ENCODE results near the gene ABHD17A.
"Not testable (repeated sequence)": the region's sequence is repeated elsewhere in the genome, so short reads cannot be mapped to it uniquely, and the experiment has no call there.

The ABHD17A gene

DNA sequence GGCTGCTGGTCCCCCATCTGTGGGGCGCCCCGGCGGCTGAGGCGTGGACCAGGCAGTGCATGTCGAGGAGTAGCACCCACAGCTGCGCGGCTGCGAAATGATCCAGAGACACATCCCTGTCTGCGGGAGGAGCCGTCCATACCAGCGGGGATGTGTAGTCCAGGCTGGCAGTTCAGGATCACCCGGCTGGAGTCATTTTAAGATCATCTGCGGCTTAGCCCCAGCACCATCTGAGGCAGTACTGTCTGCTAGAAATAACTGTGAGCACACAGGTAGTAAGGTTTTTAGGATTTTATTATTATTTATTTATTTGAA lies 23.0 kb upstream of the ABHD17A start:
- DNase-seq, result no peak

DNA sequence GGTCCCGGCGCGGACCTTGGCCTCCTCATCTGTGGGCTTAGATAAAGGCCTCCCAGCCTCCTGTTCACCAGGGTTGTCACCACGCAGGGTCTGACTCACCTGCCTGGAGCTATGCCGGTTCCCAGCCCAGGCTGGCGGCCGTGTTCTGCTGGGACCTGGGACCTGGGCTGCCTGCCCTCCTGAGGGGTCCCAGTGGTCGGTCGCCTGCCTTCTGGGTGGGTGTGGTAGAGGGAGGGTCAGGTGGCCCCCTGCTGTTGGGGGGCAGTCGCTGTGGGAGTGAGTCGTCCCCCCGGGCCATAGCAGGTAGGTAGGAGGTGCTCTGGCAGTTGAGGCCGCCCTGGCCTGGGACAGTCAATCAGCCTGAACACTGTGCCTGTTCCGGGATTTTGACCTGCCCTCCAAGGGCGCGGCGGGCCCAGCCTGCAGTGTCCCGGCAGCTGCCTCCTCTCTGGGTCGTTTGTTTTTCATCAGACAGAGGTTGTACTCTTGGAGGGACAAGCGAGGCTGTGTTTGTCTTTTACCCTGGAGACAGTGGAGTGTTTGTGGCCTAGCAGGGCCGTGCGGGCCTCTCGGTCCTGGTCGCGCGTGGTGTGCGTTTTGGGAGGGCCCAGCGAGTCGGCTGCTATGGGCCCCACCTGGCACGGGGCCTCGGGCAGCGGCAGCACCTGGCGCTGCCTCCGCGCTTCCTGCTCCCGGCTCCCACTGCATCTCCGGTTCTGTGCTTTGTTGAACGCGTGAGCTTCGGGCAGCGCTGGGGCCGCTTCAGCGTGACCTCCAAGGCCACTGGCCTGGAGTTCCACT lies 22.5 kb upstream of the ABHD17A start:
- DNase-seq, result peak; percentile 40 to 57

DNA sequence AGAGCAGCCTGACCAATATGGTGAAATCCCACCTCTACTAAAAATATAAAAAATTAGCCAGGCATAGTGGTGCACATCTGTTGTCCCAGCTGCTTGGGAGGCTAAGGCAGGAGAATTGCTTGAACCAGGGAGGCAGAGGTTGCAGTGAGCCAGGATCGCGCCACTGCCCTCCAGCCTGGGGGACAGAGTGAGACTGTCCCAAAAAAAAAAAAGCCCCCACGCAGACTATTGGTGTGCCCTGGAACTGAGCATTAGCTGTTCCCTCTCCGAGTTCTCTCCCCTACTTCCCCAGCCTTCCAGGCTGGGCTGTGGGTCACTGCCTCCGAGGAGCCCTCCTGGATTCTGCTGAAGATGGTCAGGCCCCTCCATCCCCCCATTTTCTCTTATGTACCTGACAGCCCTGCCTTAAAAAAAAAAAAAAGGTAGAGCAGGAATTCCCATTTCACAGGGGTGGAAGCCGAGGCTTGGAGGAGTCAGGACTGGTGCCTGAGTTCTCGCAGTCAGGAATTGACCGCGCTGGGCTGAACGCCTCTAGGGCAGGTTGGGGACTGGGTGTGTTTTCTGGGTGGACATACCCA lies 21.8 kb upstream of the ABHD17A start:
- DNase-seq, result no peak

DNA sequence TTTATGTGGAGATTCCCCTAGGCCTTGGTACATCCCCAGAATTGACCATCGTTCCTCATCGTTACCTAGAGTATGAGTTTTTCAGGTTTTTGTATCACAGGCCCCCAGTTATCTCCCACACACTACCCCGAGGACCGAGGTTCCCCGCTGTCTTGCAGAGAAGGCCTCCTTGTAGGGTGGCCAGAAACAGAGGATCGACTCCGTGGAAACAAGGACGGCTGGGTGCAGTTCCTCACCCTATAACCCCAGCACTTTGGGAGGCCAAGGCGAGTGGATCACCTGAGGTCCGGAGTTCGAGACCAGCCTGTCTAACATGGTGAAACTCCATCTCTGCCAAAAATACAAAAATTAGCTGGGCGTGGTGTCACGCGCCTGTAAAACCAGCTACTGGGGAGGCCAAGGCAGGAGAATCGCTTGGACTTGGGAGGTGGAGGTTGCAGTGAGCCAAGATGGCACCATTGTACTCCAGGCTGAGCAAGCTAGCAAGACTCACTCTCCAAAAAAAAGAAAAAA lies 20.6 kb upstream of the ABHD17A start:
- DNase-seq, result no peak

DNA sequence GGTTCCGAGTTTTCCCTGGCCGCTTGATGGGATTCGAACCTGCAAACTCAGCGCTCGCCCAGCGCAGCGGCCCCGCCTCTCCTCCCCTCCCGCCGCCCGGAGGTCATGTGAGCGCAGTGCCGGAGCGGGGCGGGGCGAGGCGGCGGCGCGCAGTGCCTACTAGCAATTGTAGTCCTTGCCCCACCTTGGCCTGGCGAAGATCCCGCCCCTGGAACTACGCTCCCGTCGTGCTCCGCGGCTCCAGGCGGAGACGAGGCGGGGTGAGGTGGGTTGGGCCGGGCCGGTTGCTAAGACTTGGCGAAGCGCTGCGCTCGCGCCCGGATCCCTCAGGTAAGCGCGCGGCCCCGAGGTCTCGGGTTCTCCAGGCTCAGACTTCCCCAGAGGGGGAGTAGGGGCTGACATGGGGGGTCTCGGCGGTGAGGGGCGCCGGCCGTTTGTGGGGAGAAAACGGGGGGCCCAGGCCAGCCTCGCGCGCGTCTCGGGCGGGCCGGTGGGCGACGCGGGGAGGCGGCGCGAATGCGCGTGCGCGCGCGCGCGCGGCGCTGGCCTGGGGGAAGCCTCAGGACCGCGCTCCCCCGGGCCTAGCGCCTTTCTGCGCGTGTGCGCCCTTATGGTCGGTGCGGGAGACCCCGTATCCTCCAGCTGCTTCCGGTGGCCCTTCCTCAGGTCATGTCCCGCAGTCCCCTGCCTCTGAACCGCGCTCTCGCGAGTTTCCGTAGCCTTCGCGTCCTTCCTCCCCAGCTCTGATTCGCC lies 20.0 kb upstream of the ABHD17A start, which contains the start of the genes ADAT3 and SCAMP4:
Gene ADAT3, plus strand, starts transcription at position 290 of the 753 bp plus-strand sequence. CDS start 6,649 bp downstream, outside the sequence.
Gene SCAMP4, plus strand, starts transcription at position 290 of the 753 bp plus-strand sequence. CDS start 9,621 bp downstream, outside the sequence.
- peak; percentile 93 to 98 for DNase-seq

DNA sequence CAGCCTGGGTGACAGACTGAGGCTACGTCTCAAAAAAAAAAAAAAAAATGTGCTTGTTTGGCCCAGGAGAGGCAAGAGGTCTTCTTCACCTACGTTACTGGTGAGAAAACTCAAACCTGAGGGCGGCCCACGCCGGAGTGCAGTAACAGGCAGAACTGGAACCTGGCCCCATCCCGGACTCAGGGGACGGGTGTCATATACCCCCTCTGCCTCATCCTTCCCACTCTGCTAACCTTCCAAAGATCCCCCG lies 19.5 kb upstream of the ABHD17A start:
- no peak for DNase-seq

DNA sequence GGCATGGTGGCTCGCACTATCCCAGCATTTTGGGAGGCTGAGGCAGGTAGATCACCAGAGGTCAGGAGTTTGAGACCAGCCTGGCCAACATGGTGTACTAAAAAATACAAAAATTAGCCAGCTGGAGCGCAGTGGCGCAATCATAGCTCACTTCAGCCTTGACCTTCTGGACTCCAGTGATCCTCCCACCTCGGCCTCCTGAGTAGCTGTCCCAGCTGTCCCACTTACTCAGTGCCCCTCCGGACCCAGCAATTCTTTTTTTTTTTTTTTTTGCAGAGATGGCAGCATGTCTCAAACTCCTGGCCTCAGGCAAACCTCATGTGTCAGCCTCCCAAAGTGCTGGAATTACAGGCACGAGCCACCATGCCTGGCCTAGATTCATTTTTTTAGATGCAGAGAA lies 17.6 kb upstream of the ABHD17A start:
- no peak for DNase-seq

DNA sequence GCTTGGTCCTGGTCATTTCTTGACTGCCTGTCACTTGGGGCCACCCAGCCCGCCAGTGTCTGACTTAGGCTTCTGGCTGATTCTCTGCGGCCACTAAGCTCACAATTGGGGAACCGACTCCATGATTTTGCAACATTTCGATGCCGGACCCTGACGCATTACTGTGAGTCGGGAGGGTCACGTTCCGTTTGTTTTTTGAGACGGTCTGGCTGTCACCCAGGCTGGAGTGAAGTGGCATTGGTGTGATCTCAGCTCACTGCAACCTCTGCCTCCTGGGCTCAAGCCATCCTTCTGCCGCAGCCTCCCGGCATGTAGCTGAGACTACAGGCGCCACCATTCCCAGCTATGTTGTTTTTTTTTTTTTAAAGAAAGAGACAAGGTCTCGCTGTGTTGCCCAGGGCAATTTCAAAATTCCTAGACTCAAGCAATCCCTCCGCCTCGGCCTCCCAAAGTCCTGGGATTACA lies 16.7 kb upstream of the ABHD17A start:
- DNase-seq, result no peak

DNA sequence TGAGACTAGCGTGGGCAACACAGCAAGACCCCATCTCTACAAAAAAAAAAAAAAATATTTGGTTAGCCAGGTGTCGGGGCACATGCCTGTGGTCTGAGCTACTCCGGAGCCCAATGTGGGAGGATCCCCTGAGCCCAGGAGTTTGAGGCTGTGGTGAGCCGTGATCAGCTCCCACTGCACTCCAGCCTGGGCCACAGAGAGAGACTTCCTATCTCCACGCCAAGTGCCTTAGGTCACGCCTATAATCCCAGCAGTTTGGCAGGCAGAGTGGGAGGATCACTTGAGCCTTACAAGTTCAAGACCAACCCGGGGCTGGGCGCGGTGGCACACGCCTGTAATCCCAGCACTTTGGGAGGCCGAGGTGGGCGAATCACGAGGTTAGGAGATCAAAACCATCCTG lies 11.2 kb upstream of the ABHD17A start:
- DNase-seq, result no peak

DNA sequence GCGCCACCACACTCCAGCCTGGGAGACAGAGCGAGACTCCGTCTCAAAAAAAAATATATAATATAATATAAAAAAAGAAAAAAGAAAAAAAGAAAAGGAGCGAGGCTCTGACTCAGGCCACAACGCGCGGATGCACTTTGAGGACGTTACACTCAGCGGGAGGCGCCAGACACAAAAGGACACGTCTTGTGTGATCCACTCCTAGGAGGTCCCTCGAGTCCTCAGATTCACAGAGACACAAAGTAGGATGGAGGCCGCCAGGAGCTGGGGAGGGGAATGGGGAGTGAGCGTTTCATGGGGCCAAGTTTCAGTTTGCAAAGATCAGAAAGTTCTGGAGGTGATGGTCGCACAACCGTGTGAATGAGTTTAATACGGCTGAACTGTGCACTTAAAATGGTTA lies 8.5 kb upstream of the ABHD17A start:
- no peak for DNase-seq

DNA sequence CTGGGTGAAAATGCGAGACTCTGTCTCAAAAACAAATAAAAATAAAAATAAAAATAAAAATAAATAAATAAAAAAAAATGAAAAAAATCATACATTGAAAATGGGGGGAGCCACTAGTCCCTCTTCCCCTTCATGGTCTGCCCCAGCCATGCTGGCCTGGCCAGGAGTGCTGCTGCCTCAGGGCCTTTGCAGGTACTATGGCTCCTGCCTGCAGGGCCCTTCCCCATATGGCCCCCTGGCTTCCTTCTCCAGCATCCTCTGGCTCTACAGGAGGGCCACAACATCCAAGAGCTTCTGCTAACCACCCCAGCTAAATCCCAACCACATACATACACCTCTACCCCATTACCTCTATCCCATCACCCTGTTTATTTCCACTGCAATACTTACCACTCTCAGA lies 4.6 kb upstream of the ABHD17A start:
- no peak for DNase-seq

DNA sequence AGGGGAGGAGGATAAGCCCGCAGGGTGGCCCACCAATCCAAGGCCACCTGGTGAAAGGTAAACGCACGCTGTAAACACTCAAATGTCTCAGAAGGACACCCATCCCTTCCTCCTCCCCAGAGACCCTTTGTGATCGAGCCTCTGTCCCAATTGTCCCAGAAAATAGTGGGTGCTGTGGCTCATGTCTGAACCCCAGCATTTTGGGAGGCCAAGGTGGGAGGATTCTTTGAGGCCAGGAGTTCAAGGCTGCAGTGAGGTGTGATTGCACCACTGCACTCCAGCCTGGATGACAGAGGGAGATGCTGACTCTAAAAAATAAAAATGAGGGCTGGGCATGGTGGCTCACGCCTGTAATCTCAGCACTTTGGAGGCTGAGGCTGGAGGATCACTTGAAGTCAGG lies 3.1 kb upstream of the ABHD17A start:
- no peak for DNase-seq

DNA sequence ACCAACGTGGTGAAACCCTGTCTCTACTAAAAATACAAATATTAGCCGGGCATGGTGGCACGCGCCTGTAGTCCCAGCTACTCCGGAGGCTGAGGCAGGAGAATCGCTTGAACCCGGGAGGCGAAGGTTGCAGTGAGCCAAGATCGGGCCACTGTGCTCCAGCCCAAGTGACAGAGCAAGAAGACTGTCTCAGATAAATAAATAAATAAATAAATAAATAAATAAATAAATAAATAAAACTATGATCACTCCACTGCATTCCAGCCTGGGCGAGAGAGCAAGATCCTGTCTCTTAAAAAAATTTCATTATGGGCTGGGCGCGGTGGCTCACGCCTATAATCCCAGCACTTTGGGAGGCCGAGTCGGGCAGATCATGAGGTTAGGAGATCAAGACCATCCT lies 1.1 kb upstream of the ABHD17A start:
- DNase-seq, result not testable (repeated sequence)

DNA sequence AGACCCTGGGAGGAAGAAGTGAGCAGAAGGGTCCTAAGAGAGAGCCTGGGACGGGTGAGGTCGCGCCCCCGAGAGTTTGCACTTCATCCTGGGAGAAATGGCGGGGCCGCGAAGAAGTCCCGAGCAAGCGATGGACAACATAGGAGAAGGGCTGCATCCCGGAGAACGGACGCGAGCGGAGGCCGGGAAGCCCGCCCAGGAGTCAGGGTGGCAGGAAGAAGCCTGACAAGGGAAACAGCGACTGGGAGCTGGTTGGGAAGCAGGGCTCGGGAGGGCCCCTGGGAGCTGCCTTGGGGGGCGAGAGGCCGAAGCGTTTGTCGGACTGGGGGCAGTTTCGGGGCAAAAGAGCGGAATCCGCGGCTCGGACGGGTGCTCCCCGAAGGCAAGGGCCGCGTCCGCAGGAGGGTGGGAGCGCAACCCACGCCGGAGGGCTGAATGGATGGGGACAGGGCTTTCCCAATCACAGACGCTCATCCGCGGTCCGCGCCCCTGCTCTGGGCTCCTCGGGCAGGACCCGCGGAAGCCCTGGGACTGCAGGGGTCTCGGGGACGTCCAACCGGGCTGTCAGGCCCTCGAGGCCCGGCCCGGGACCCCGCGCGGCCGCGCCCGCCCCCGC lies 469 bp downstream of the ABHD17A start:
- DNase-seq, result no peak

DNA sequence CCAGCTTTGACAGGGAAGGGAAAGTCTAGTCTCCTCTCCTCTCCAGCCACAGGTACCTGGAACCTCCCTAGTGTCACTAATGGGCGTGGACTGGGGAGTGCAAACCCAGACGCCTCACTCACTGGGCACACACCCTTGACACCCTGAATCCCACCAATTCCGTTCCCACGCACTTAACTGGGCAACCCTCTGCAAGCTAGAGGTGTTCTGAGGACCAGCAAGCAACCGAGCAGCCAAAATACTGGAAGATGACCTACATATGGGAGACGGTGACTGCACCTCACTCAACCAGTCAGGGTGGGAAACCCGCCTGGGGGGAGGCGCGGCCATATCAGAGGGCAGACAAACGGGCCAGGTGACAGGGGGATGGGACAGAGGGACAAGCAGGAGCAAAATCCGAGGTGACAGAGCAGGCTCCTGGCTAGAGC lies 991 bp downstream of the ABHD17A start:
- DNase-seq, result no peak

DNA sequence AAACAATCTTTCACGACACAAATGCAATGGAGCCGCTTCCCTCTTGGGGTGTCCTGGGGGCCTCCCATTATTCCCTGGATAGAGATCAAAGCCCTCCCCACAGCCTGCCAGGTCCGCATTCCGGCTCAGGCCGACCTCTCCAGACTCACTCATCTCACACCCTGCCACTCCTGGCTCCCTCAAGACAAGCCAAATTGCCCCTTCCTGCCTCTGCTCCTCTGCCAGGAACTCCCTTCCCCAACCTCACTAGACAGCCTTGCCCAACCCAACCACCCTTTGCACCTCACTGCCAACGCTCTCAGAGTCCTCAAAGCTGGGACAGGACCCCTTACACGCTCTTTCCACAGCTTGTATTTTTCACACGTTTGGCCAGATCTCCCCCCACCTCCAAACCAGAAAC lies 1.5 kb downstream of the ABHD17A start:
- DNase-seq, result no peak

DNA sequence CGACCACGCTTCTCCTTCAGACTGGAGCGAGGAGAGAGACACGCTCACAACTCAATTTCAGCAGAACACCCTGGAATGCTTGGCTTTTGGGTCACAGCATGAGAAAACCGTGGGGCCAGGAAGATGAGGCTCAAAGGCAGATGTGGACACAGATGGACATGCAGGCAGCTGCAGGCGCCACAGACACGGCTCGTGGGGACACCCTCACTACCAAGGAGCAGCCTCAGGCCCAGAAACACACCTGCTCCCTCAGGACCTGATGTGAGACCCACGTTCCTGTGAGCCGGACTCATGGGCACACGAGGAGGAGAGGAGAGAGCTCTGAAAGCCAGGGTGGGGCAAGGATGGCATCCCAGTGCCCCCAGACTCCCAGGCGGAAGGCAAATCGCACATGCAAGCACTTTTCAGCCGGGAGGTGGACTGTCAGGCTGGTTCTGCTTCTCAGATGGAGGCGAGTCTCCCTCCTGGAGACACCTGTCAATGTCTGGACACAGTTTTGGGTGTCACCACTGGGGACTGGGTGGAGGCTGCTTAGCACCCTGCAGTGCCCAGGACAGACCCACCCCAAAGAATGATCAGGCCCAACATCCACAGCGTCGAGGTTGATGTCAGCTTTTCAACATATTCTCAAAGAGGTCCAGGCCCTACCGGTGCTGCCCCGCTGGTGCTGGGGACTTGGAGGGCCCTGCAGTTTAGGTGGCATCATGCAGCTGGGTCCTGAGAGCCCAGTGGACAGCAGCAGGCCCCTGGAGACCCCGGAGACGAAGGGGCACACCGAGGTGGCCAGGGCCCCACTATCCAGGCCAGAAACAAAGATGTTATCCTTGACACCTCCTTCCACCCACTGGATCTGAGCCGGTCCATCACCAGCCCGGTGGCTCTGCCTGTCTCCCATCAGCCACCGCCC lies 2.3 kb downstream of the ABHD17A start:
- DNase-seq, result no peak

DNA sequence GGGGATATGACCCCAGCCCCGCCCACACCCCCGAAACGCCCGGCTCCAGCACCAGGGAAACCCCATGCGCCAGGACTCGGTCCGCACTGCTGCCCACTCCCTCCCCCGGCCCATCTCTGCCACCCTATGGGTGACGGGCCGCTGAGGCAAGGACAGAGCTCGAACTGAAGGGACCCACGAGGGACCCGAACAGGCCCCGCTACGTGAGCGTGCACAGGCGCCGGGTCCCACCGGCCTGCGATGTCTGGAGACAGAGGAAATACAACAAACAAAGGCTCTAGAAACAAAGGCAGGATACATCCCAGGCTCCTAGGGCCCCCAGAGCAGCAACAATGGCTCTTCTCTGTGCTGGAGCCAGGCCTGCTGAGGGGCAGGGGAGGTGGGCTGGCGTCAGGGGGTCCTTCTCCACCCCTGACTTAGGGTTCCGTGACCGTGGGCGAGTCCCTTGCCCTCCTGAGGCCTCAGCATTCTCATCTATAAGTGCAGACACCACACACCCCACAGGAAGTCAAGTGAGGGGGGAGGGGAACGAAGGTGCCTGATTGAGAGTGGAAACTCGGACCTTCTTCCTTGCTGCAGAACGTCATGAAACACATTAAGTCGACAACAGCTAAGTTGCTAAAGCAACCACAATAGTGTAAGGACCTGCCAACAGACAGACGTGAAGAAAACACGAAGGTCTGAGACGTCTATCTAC lies 3.1 kb downstream of the ABHD17A start:
- DNase-seq, result no peak

DNA sequence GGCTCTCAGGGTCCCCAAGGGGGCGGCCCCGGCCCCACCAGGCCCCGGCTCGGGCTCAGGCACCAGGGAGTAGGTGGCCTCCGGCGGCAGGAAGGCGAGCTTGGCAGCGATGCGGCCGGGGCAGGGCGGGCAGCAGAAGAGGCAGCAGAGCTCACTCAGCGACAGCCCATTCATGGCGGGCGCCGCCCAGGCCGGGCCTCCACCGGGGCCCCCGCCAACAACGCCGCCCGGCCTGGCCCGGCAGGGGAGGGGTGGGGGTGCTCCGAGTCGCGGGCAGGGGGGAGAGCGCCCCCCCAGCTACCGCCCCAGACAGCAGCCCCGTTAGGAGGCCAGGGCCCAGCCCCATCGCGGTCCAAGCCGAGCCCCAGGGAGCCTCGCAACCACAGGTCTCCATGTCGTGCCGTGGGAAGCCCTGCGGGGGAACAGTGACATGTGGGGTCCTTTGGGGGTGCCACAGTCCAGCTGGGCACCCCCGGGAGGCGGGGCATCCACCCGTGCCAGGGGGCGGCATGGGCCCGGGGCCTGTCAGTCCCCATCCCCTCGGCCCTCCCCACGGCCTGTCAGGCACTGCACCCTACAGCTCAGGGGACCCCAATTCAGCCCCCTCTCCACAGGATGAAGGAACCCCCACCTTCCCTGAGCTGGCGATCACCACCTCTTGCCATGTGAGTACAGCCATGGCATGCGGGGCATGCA lies 3.8 kb downstream of the ABHD17A start:
- DNase-seq, result not testable (repeated sequence)

DNA sequence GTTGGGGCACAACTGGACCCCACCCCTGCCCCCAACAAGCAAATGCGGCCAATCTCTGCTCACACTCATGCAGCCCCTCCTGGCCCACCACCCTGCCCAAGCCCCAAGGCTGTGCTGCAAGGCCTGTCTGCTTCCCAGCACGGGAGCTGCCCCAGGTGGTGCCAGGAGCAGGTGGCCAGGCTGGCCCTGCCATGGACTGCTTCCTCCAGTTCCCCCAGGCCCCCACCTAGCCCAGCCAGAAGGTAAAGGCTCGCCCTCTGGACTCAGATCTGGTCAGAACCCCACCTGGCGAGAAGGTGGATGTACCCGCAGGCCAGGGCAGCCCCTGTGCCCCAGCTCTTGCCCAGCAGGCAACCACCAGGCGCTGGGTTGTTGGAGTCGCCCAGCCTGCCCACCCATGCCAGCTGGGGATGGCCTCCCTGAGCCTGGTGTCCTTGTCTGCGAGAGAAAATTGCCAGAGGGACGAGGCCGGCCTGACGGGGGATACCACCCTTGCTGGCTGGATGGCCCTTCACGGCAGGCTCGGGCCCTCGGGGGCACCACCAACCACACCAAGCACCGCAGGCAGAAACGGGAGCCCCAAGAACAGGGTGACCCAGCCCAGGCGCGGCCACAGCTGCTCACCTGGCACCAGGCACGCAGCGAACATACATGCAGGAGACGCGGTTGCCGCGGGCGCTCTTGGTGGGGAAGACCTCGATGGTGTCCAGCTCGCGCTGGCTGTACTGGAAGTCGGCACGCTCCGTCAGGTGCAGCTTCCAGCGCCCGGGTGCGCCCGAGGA lies 4.5 kb downstream of the ABHD17A start:
- no peak for DNase-seq

All from SHP77 (cell line).